Measurements from ENCODE around the gene SETD4. TPM values are rescaled to one million over a fixed set of nuclear protein-coding genes. Genes with fewer than 3 reads are reported as not detected.

Gene SETD4
- total and polyA plus RNA-seq, 2 donors (not counting 1 experiment from before 2014, with no cell fraction given): 15.1 to 48.5 TPM

DNA sequence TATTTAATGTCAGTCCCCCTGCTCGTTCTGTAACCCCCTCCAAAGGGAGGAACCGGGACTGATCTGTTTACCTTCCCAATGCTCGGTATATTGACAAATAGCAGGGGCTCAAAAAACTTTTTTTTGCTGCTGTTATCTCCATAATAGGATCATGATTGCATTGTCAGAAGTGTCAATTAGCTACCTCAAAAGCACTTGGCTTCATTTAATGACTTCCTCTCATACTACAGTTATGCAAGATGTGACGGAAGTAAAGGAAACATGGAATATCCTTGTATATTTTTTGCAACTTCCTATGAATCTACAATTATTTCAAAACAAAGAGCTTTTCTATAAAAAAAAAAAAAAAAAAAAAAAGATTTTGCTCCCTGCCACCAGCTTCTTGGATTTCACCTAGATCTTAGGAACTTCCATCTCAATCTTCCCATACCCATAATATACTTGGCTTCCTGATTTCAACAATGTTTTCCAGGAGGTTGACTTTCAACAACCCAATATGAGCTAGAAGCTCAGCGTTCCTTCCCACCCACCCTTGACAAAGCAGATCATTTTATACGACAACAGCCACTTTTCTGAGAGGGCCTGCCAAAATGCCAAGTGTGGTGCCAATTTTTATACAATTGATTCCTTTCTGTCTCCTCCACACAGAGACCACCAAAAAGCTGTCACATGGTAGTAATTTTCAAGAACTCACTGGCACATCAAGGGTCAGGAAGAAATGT is 71.7 kb downstream of the SETD4 start:
- Histone ChIP-seq H3K9me3 (ENCODE audit: control extremely low read depth in 1 of 3, control insufficient read depth in 2 of 3, insufficient read depth in 1 of 3, low read length in 2 of 3) (no peaks in the 10 kb centered on the region), H3K4me1 (ENCODE audit: control insufficient read depth in 2 of 2, insufficient read depth in 2 of 2, low read length in 2 of 2) (no peaks in the 10 kb centered on the region), H3K4me3 (ENCODE audit: control extremely low read depth in 1 of 5, extremely low read depth in 1 of 5, insufficient read depth in 1 of 5, low read depth in 2 of 5, low read length in 4 of 5) (no peak overlapping the region), H3K4me2 (replicated peaks; ENCODE audit: low read depth, low read length, poor library complexity, severe bottlenecking) (no peak overlapping the region), H3K27ac (ENCODE audit: low read length in 2 of 2) (no peak overlapping the region), H3K27me3 (replicated peaks in 1 of 4; ENCODE audit: control extremely low read depth in 1 of 4, control insufficient read depth in 3 of 4, insufficient read depth in 4 of 4, low read length in 3 of 4) (peaks cover 0 to 2% (median 0%) of the 10 kb centered on the region in 4 experiments), H4K20me1 (ENCODE audit: control insufficient read depth, insufficient read depth, low read length, poor library complexity, severe bottlenecking) (no peaks in the 10 kb centered on the region), H3K9ac (ENCODE audit: low read length) (no peak overlapping the region), H2AFZ (ENCODE audit: insufficient read depth, low read depth, low read length, poor library complexity, severe bottlenecking) (no peak overlapping the region), H3K36me3 (replicated peaks in 1 of 2; ENCODE audit: control extremely low read depth in 1 of 2, control insufficient read depth in 1 of 2, extremely low read depth in 1 of 2, insufficient read depth in 2 of 2, low read length in 1 of 2) (no peaks in the 10 kb centered on the region), H3K79me2 (ENCODE audit: control insufficient read depth, insufficient read depth, low read length) (no peaks in the 10 kb centered on the region)
- intact Hi-C loops (cut with micrococcal nuclease): no loop called here
- no peak for DNase-seq
- Mint-ChIP-seq H3K9me3 (ENCODE audit: insufficient read depth) (no peaks in the 10 kb centered on the region), H3K27me3 (peaks cover 31% of the 10 kb centered on the region), H3K27ac (no peak overlapping the region), H3K4me1 (no peaks in the 10 kb centered on the region), H3K4me3 (no peak overlapping the region)
- no peak for ATAC-seq (ENCODE audit: low read depth)
- TF ChIP-seq EZH2 (IDR thresholded peaks at IDR 0.05; ENCODE audit: borderline replicate concordance, insufficient read depth, low read depth, low read length, poor library complexity, severe bottlenecking): no peak
- TF ChIP-seq, protein P1, sequence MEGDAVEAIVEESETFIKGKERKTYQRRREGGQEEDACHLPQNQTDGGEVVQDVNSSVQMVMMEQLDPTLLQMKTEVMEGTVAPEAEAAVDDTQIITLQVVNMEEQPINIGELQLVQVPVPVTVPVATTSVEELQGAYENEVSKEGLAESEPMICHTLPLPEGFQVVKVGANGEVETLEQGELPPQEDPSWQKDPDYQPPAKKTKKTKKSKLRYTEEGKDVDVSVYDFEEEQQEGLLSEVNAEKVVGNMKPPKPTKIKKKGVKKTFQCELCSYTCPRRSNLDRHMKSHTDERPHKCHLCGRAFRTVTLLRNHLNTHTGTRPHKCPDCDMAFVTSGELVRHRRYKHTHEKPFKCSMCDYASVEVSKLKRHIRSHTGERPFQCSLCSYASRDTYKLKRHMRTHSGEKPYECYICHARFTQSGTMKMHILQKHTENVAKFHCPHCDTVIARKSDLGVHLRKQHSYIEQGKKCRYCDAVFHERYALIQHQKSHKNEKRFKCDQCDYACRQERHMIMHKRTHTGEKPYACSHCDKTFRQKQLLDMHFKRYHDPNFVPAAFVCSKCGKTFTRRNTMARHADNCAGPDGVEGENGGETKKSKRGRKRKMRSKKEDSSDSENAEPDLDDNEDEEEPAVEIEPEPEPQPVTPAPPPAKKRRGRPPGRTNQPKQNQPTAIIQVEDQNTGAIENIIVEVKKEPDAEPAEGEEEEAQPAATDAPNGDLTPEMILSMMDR (IDR thresholded peaks at IDR 0.05): no peak
- POLR2A ChIA-PET: no interaction called here
- 20% methylated on average over 1 of the region's 6 CpGs for WGBS (ENCODE audit: insufficient coverage)
- CTCF ChIA-PET: interaction anchor here (0.7 kb wide), 1 partner anchor 13 kb away, joined by 3 read pairs; no protein-coding TSS in a partner anchor

DNA sequence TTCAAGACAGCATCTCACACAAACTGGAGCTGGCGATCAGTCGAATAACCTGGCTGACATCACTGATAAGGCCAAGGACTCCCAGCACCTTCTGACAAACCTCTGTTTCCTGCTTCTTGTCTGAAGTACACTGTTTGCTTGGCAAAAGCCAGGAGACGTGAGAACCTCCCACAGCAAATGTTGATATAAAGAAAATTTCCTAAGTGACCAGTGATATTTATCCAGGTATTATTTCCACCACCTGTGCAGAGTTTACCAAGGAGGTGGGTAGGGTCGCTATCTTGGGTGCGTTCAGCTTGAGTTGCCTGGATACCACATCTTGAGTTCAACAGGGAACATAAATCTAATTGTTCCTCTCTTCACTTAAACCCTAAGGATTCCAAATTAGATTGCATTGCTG is 72.9 kb downstream of the SETD4 start:
- Histone ChIP-seq H3K79me2 (ENCODE audit: control insufficient read depth, insufficient read depth, low read length) (no peaks in the 10 kb centered on the region), H3K27me3 (replicated peaks in 1 of 4; ENCODE audit: control extremely low read depth in 1 of 4, control insufficient read depth in 3 of 4, insufficient read depth in 4 of 4, low read length in 3 of 4) (peaks cover 0 to 2% (median 0%) of the 10 kb centered on the region in 4 experiments), H3K27ac (ENCODE audit: low read length in 2 of 2) (no peak overlapping the region), H3K4me1 (ENCODE audit: control insufficient read depth in 2 of 2, insufficient read depth in 2 of 2, low read length in 2 of 2) (no peaks in the 10 kb centered on the region), H3K9me3 (ENCODE audit: control extremely low read depth in 1 of 3, control insufficient read depth in 2 of 3, insufficient read depth in 1 of 3, low read length in 2 of 3) (no peaks in the 10 kb centered on the region), H2AFZ (ENCODE audit: insufficient read depth, low read depth, low read length, poor library complexity, severe bottlenecking) (no peak overlapping the region), H3K4me3 (ENCODE audit: control extremely low read depth in 1 of 5, extremely low read depth in 1 of 5, insufficient read depth in 1 of 5, low read depth in 2 of 5, low read length in 4 of 5) (no peak overlapping the region), H4K20me1 (ENCODE audit: control insufficient read depth, insufficient read depth, low read length, poor library complexity, severe bottlenecking) (no peaks in the 10 kb centered on the region), H3K4me2 (replicated peaks; ENCODE audit: low read depth, low read length, poor library complexity, severe bottlenecking) (no peak overlapping the region), H3K9ac (ENCODE audit: low read length) (no peak overlapping the region), H3K36me3 (replicated peaks in 1 of 2; ENCODE audit: control extremely low read depth in 1 of 2, control insufficient read depth in 1 of 2, extremely low read depth in 1 of 2, insufficient read depth in 2 of 2, low read length in 1 of 2) (no peaks in the 10 kb centered on the region)
- peaks cover 37% of the 10 kb centered on the region for H3K27me3 Mint-ChIP-seq
- ATAC-seq (ENCODE audit: low read depth) (no peak), DNase-seq (no peak)
- H3K4me3 Mint-ChIP-seq: no peak overlapping the region
- ChIA-PET CTCF (interaction anchor here (1.6 kb wide), 1 partner anchor 38 kb away, joined by 3 read pairs; no protein-coding TSS in a partner anchor), POLR2A (no interaction called here)
- no peak overlapping the region for H3K27ac Mint-ChIP-seq
- no peak for TF ChIP-seq EZH2 (IDR thresholded peaks at IDR 0.05; ENCODE audit: borderline replicate concordance, insufficient read depth, low read depth, low read length, poor library complexity, severe bottlenecking)
- TF ChIP-seq, protein P1 (IDR thresholded peaks at IDR 0.05): no peak
- no peaks in the 10 kb centered on the region for H3K9me3 Mint-ChIP-seq (ENCODE audit: insufficient read depth)
- 78% methylated on average over 3 of the region's 5 CpGs for WGBS (ENCODE audit: insufficient coverage)
- no peaks in the 10 kb centered on the region for H3K4me1 Mint-ChIP-seq
- intact Hi-C loops (cut with micrococcal nuclease): no loop called here
